GM12878 (cell line): ENCODE data around the gene RPL12. TPM values are rescaled to one million over a fixed set of nuclear protein-coding genes. Genes with fewer than 3 reads are reported as not detected.

Experiments
- ATAC-seq: fragments of 200-7000 bp; cut with Tn5 transposase; 3 replicates; pipeline ENCODE4 v1.9.1; 2020; ENCODE audit warnings: mild to moderate bottlenecking, moderate library complexity
- BruUV-seq: library from RNA; stranded (reverse); fragments of 400-500 nt; replicated peaks from 2 replicates; lab custom pipeline; 2021; lab: Mats Ljungman, UMichigan
- CTCF ChIA-PET: fragments of 300-600 bp; sonication (Branson Sonifier 250); formaldehyde crosslinking; extraction: SDS; loops from one replicate; lab custom pipeline; 2021; ENCODE audit warnings: inconsistent platforms; lab: Yijun Ruan, JAX
- POLR2A ChIA-PET: fragments of 350-600 bp; formaldehyde crosslinking; extraction: SDS; loops from one replicate; lab custom pipeline; 2021; ENCODE audit warnings: inconsistent platforms; lab: Charles Lee
- RAD21 ChIA-PET: fragments of 300-600 bp; sonication (Branson Sonifier 250); formaldehyde crosslinking; loops from one replicate; lab custom pipeline; 2023; ENCODE audit warnings: antibody characterized with exemption; ENCODE audit not compliant: unreplicated experiment; lab: Charles Lee
- SMC1A ChIA-PET: fragments of 300-600 bp; sonication (Branson Sonifier 250); formaldehyde crosslinking; loops from one replicate; lab custom pipeline; 2023; ENCODE audit not compliant: unreplicated experiment, uncharacterized antibody; lab: Charles Lee
- DNase-seq: peaks from one replicate; pipeline ENCODE4 v3.0.0-alpha.2; 2011; ENCODE audit warnings: low read depth, low spot score
- FAIRE-seq: peaks from 3 replicates; lab custom pipeline; 2011; peaks lifted over from hg19 to GRCh38; lab: Jason Lieb, UNC
- H2AFZ ChIP-seq: 2 replicates; pipeline ENCODE4 v1.6.0; 2011; ENCODE audit warnings: low read depth, low read length, control low read depth; ENCODE audit not compliant: control insufficient read depth
- H3K27ac ChIP-seq: 2 replicates; pipeline ENCODE4 v1.5.1; 2011; ENCODE audit warnings: control low read depth; ENCODE audit not compliant: control insufficient read depth, insufficient read depth
- H3K27me3 ChIP-seq, 2 experiments: replicated peaks in 1 of 2; 2 replicates each; pipeline versions ENCODE4 v1.6.0 to v1.6.1; 2011; ENCODE audit warnings: low read length in 1 of 2; ENCODE audit not compliant: control insufficient read depth in 2 of 2, insufficient read depth in 2 of 2
- H3K36me3 ChIP-seq, 2 experiments: 2 replicates each; pipeline ENCODE4 v1.5.1; 2011; ENCODE audit warnings: low read length in 1 of 2; ENCODE audit not compliant: control insufficient read depth in 2 of 2, insufficient read depth in 2 of 2
- H3K4me1 ChIP-seq: 2 replicates; pipeline ENCODE4 v1.6.1; 2011; ENCODE audit warnings: mild to moderate bottlenecking, low read length, moderate library complexity, mixed read lengths; ENCODE audit not compliant: control insufficient read depth, insufficient read depth
- H3K4me2 ChIP-seq: 2 replicates; pipeline ENCODE4 v1.6.0; 2011; ENCODE audit warnings: control low read depth; ENCODE audit not compliant: control insufficient read depth, insufficient read depth
- H3K4me3 ChIP-seq: fragments of 200-600 bp; sonication (generic); 2 replicates; pipeline ENCODE4 v1.5.1; 2016
- H3K79me2 ChIP-seq: 2 replicates; pipeline ENCODE4 v1.6.0; 2011; ENCODE audit warnings: low read length; ENCODE audit not compliant: control insufficient read depth, insufficient read depth
- H3K9ac ChIP-seq: 2 replicates; pipeline ENCODE4 v1.8.0; 2011; ENCODE audit warnings: low read length, control low read depth, mixed read lengths; ENCODE audit not compliant: control insufficient read depth, insufficient read depth
- H3K9me3 ChIP-seq: replicated peaks from 3 replicates; pipeline ENCODE4 v1.5.1; 2011; ENCODE audit warnings: mild to moderate bottlenecking, low read length; ENCODE audit not compliant: control insufficient read depth, insufficient read depth
- H4K20me1 ChIP-seq: 2 replicates; pipeline ENCODE4 v1.6.0; 2011; ENCODE audit not compliant: control insufficient read depth, insufficient read depth
- CBX5 ChIP-seq: sonication (generic); IDR thresholded peaks from 2 replicates; pipeline ENCODE4 v1.6.1; 2016; ENCODE audit warnings: low read depth, moderate library complexity, mild to moderate bottlenecking, inconsistent platforms
- CHD2 ChIP-seq: IDR thresholded peaks from 2 replicates; pipeline ENCODE4 v1.6.1; 2011; ENCODE audit warnings: low read depth, low read length, improper control_type of control experiment, borderline replicate concordance
- CHD4 ChIP-seq: fragments of 200-600 bp; sonication (generic); IDR thresholded peaks from 2 replicates; pipeline ENCODE4 v1.6.1; 2016; ENCODE audit warnings: mild to moderate bottlenecking
- HSF1 ChIP-seq: fragments of 150-350 bp; IDR thresholded peaks from 2 replicates; pipeline ENCODE4 v1.6.1; 2014; ENCODE audit warnings: mild to moderate bottlenecking, low read depth, low read length
- NFXL1 ChIP-seq: fragments of 450-650 bp; IDR thresholded peaks from 2 replicates; pipeline ENCODE4 v1.6.1; 2017; ENCODE audit warnings: antibody characterized with exemption, mild to moderate bottlenecking, borderline replicate concordance
- POLR2AphosphoS5 ChIP-seq: IDR thresholded peaks from 2 replicates; pipeline ENCODE4 v1.6.1; 2011; ENCODE audit warnings: mild to moderate bottlenecking, low read length, inconsistent platforms
- RBBP5 ChIP-seq: fragments of 200-600 bp; sonication (generic); conservative IDR thresholded peaks from 2 replicates; pipeline ENCODE4 v1.6.1; 2016
- RCOR1 ChIP-seq: conservative IDR thresholded peaks from 2 replicates; pipeline ENCODE4 v1.6.1; 2012; ENCODE audit warnings: low read depth, low read length, improper control_type of control experiment
- SP1 ChIP-seq: IDR thresholded peaks from one replicate; pipeline ENCODE4 v1.6.1; 2011; ENCODE audit warnings: low read depth, low read length
- USF2 ChIP-seq: IDR thresholded peaks from 2 replicates; pipeline ENCODE4 v1.6.1; 2011; ENCODE audit warnings: low read depth, low read length, improper control_type of control experiment, borderline replicate concordance
- YBX1 ChIP-seq: fragments of 450-650 bp; IDR thresholded peaks from 2 replicates; pipeline ENCODE4 v1.6.1; 2016; ENCODE audit warnings: antibody characterized with exemption
- ZBED1 ChIP-seq: IDR thresholded peaks from 2 replicates; pipeline ENCODE4 v1.6.1; 2016; ENCODE audit warnings: borderline replicate concordance
- ZNF24 ChIP-seq: fragments of 450-650 bp; IDR thresholded peaks from 2 replicates; pipeline ENCODE4 v1.6.1; 2017; ENCODE audit warnings: antibody characterized with exemption, mild to moderate bottlenecking
- ZNF384 ChIP-seq: IDR thresholded peaks from 2 replicates; pipeline ENCODE4 v1.6.1; 2012; ENCODE audit warnings: low read depth, mild to moderate bottlenecking, low read length, improper control_type of control experiment, borderline replicate concordance
- ZSCAN29 ChIP-seq: fragments of 450-650 bp; IDR thresholded peaks from 2 replicates; pipeline ENCODE4 v1.6.1; 2017; ENCODE audit warnings: mild to moderate bottlenecking, moderate library complexity
- WGBS: methylation state at CpG from one replicate; pipeline ENCODE4 v1.1.6; 2016; ENCODE audit warnings: low lambda C conversion rate; ENCODE audit not compliant: insufficient replicate concordance, insufficient coverage; ENCODE audit errors: missing lambda C conversion rate; 5-methylcytosine and 5-hydroxymethylcytosine counted together
- in situ Hi-C: fragments of 300-500 bp; cut with MboI; formaldehyde crosslinking; loops from 9 replicates; pipeline ENCODE4 v1.14.3; 2018; ENCODE audit warnings: mixed read lengths
- intact Hi-C: fragments of 100-400 bp; cut with micrococcal nuclease; formaldehyde crosslinking; loops from one replicate; pipeline ENCODE4 v1.14.2; 2022; ENCODE audit not compliant: unreplicated experiment
- polyA plus RNA-seq, 11 experiments: library from polyadenylated mRNA; depleted of rRNA in 4 of 11; unstranded in 6 of 11; stranded (reverse) in 5 of 11; fragments of >200 nt; fragmentation: Nextera tagmentation in 4 of 11; fragmentation: Illumina TruSeq in 1 of 11; extraction: Ambion mirVana in 4 of 11; extraction: Trizol in 1 of 11; gene quantifications; 1 replicate in 1 of 11; 2 replicates in 10 of 11; pipeline versions ENCODE4 v1.2.1 to v1.2.3, GENCODE V29; 2011 to 2016; ENCODE audit warnings: inconsistent platforms in 2 of 11, missing spikeins in 2 of 11, low read depth in 1 of 11
- total RNA-seq, 4 experiments: library from RNA; depleted of rRNA in 3 of 4; stranded (reverse); fragments of >200 nt in 3 of 4; fragmentation: Illumina TruSeq in 1 of 4; extraction: Trizol in 1 of 4; gene quantifications; 2 replicates each; pipeline versions ENCODE4 v1.2.1 to v1.2.3, GENCODE V29; 2013 to 2021

The RPL12 gene
- total and polyA plus RNA-seq, 10 of the 15 experiments (the other 5 are each of a cell fraction or from before 2014, with no cell fraction given) = 961 to 5,544 (median 2,858) TPM

- H3K4me2 ChIP-seq = no peak overlapping the region
- TF ChIP-seq POLR2AphosphoS5 (no peak), HSF1 (no peak)
- 93% methylated on average over 13 of the region's 13 CpGs for WGBS
- POLR2A ChIA-PET = no interaction called here
- FAIRE-seq (no peak), DNase-seq (no peak), ATAC-seq (no peak)
- RAD21 ChIA-PET = interaction anchor here (0.9 kb wide), 1 partner anchor 10 kb away, joined by 3 read pairs; the partner anchor contains the start of gene SLC2A8
- H3K27me3 ChIP-seq = no peaks in the 10 kb centered on the region
- H3K79me2 ChIP-seq = no peaks in the 10 kb centered on the region
- intact Hi-C loops = no loop called here
- SMC1A ChIA-PET = interaction anchor here (1.3 kb wide), 1 partner anchor 48 kb away, joined by 4 read pairs; no protein-coding TSS in a partner anchor
- H3K4me3 ChIP-seq = no peak overlapping the region
- no peak overlapping the region for H2AFZ ChIP-seq
- BruUV-seq = no TSS peak
- H3K36me3 ChIP-seq = peaks cover 0 to 3% of the 10 kb centered on the region in 2 experiments; a peak in 2 of 4 replicates
- in situ Hi-C loops = no loop called here
- H4K20me1 ChIP-seq = no peaks in the 10 kb centered on the region
- no peaks in the 10 kb centered on the region for H3K4me1 ChIP-seq
- no peaks in the 10 kb centered on the region for H3K9me3 ChIP-seq
- CTCF ChIA-PET = interaction anchor here (1.0 kb wide), 1 partner anchor 95 kb away, joined by 3 read pairs; no protein-coding TSS in a partner anchor
- no peak overlapping the region for H3K9ac ChIP-seq
- H3K27ac ChIP-seq = no peak overlapping the region
Observed at GRCh38 chr9:127406799-127407491, 44.3 kb downstream of the RPL12 start.

GRCh38 chr9:127405344-127406125 lies 45.7 kb downstream of the RPL12 start:
- no peaks in the 10 kb centered on the region for H4K20me1 ChIP-seq
- ATAC-seq = no peak
- H2AFZ ChIP-seq = no peak overlapping the region
- FAIRE-seq = no peak
- CTCF ChIA-PET = no interaction called here
- H3K9ac ChIP-seq = no peak overlapping the region
- H3K27me3 ChIP-seq = no peaks in the 10 kb centered on the region
- no peaks in the 10 kb centered on the region for H3K4me1 ChIP-seq
- H3K4me3 ChIP-seq = no peak overlapping the region
- SMC1A ChIA-PET = no interaction called here
- no peaks in the 10 kb centered on the region for H3K9me3 ChIP-seq
- H3K36me3 ChIP-seq = peaks cover 0 to 3% of the 10 kb centered on the region in 2 experiments; a peak in 2 of 4 replicates
- RAD21 ChIA-PET = no interaction called here
- H3K79me2 ChIP-seq = no peaks in the 10 kb centered on the region
- 90% methylated on average over 17 of the region's 20 CpGs for WGBS
- BruUV-seq = no TSS peak
- no peak for DNase-seq
- intact Hi-C loops (no loop called here), in situ Hi-C loops (no loop called here)
- no peak overlapping the region for H3K4me2 ChIP-seq
- POLR2A ChIA-PET = no interaction called here
- H3K27ac ChIP-seq = no peak overlapping the region
- TF ChIP-seq ZNF384 (no peak), NFXL1 (no peak), ZBED1 (no peak), RBBP5 (no peak), ZSCAN29 (no peak), CHD4 (no peak), SP1 (no peak), YBX1 (no peak), USF2 (no peak), ZNF24 (no peak), CBX5 (no peak), RCOR1 (no peak), CHD2 (no peak)
